ENCODE results near the gene FUNDC1.
A peak's percentile ranks its signal among the peaks of the same experiment; 100 is the strongest.
"Not testable (repeated sequence)": the region's sequence is repeated elsewhere in the genome, so short reads cannot be mapped to it uniquely, and the experiment has no call there.

FUNDC1 gene

GRCh38 chrX:44542567-44543325, at the start of gene FUNDC1:
TSS of gene FUNDC1 (minus strand) at chrX:44542859. CDS start at chrX:44542832, 27 bp downstream.
- DNase-seq: peak; percentile 66 to 92 (median 82)

GRCh38 chrX:44585866-44586265, 43.2 kb upstream of the FUNDC1 start:
- no peak for DNase-seq

DNA sequence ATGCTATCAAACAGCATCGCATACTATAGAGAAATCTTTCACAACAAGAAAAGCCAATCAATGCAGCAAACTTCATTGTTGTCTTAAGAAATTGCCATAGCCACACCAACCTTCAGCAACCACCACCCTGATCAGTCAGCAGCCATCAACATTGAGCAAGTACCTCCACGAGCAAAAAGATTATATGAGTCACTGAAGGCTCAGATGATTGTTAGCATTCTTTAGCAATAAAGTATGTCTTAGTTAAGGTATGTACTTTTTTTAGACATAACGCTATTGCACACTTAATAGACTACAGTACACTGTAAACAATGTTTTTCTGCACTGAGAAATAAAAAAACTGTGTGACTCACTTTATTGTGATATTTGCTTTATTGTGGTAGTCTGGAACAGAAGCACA, 37.8 kb upstream of the FUNDC1 start:
- no peak for DNase-seq

- no peak for DNase-seq
Observed at GRCh38 chrX:44572340-44572938, 29.8 kb upstream of the FUNDC1 start.

- DNase-seq: no peak
Observed at GRCh38 chrX:44570522-44570921, 27.9 kb upstream of the FUNDC1 start.

DNA sequence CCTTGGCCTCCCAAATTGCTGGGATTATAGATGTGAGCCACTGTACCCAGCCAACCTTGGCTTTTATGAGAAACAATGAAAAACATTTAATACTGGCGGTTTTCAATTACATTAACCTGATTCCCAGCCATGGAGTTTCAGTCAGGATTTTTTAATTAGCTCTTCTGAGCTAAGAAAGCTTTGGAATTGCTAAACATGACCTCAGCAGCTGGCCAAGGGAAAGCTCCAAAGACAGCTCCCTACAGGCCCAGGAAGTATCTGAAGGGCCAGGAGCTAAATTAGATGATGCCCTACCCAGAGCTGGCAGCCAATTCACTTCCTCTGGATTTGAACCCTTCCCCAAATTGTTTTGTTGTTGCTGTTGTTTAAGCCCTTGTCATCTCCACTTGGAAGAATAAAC, 26.5 kb upstream of the FUNDC1 start:
- no peak for DNase-seq

DNA sequence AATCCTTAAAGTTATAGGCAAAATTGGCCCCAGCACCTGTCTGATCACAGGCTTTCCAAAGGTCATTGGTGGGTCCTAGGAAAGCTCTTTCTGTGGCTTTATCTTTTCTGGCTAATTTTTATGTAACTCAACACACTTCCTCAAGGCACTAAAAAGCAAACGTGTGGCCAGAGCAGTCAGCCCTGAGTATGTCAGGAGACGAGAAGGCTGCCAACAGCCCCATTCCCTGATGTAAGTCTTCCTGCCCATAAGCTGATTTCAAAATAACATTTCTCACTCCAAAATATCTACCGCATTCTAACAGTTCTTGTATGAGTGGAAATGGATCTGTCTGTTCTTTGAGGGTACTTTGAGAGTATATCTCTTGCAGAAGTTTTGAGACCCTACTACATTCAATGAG, 25.5 kb upstream of the FUNDC1 start:
- DNase-seq: no peak

DNA sequence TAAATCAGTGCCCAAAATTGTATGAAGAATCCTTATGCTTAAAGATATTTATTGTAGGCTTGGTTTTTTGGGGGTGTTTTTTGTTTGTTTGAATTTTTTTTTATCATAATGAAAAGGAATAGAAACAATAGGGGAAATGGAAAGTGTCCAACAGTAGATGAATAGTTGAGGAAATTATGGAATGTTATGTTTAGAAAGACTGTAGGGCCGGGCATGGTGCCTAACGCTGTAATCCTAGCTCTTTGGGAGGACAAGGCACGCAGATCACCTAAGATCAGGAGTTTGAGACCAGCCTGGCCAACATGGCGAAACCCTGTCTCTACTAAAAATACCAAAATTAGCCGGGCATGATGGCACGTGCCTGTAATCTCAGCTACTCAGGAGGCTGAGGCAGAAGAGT, 19.2 kb upstream of the FUNDC1 start:
- not testable (repeated sequence) for DNase-seq

GRCh38 chrX:44550563-44550962, 7.9 kb upstream of the FUNDC1 start:
- DNase-seq: no peak

- DNase-seq: not testable (repeated sequence)
Observed at GRCh38 chrX:44545454-44545853, 2.8 kb upstream of the FUNDC1 start.

DNA sequence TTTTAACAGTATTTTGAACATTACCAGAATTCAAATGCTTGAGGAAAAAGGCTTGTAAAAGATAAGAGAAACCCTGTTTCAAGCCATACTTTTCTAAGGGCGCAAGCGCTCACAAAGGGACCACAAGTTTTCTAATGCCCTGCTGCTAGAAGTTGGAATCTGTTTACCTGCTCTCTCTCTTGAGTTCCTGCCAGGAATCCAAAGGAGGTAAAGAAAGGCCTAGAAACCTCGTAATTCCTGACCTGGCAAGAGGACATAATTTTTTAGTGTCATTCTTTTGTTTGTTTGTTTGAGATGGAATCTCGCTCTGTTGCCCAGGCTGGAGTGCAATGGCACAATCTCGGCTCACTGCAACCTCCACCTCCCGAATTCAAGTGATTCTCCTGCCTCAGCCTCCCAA, 1.4 kb upstream of the FUNDC1 start:
- no peak for DNase-seq

DNA sequence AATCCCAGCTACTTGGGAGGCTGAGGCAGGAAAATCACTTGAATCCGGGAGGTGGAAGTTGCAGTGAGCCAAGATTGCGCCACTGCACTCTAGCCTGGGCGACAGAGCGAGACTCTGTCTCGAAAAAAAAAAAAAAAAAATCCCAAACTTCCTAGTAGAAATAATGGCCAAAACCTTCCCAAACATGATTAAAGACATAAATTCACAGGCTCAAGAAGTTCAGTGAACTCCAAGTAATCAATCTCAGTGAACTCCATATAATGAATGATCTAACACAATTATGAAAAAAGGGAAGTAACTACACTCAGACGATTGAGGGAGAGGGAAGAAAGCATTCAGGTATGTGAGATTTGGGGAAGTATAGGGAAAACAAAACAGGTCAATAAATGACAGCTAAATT, 6.5 kb downstream of the FUNDC1 start:
- DNase-seq: no peak

DNA sequence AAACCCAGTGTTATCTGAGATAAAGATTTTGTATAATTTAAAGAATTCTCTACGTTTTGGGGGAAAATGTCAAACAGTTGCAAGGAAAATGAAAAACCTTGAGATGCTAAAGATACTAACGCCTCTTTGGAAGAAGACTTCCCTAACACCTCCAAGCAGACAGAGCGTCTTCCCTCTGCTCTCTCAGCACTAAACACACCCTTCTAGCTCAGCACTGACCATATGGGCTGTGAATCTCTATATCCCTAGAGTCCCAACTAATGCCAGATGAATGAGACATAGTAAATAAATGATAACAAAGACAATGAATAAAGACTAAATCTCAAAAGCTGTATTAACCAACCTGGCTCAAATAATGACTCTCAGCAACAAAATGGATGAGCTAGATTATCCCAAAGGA, 13.3 kb downstream of the FUNDC1 start:
- DNase-seq: no peak

DNA sequence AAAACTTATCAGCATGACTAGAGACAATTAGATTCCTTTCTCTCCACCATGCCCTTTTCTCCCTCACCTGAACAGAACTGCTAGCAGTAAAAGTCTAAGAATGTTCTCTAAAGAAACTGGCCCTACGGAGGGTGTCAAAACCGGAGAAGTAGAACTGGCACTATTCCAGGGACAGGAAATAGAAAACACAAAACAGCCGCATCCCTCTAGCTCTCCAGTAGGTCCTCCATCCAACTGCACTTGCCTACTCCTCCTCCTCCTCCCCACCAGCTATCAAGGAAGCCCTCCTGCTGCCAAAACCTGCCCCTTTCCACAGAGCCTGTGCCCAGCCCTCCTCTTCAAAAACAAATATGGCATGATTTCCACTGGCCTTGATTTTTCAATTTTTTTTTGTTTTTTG, 28.4 kb downstream of the FUNDC1 start:
- DNase-seq: no peak

DNA sequence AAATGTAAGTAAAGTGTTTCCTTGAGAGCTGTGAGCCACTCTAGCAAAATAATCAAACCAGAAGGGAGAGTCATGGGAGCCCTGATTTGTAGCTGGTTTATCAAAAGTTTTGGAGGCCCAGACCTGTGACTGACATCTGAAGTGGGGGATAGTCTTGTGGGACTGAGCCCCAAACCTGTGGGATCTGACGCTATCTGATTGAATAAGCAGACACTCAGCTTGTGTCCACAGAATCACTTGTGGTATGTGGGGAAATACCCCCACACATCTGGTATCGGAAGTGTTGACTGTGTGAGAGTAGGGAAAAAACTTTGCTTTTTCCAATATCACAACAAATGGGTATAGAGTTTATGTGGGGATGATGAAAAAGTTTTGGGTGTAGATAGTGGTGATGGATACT, 35.4 kb downstream of the FUNDC1 start:
- DNase-seq: no peak

DNA sequence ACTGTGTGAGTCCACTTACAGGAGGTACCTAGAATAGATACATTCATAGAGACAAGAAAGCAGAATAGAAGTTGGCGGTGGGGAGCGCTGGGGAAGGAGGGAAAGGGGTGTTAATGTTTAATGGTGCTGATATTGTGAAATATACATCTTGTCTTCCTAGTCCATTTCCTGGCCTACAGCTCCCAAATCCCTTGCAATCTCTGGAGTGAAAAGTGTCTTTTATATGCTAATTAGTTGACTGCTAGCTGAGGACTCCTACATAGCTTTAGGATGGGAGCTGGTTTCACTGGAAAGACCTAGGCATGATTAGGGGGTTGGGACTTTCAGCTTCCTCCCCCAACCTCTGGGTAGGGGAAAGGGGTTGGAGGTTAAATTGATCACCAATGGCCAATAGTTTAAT, 36.0 kb downstream of the FUNDC1 start:
- DNase-seq: no peak

DNA sequence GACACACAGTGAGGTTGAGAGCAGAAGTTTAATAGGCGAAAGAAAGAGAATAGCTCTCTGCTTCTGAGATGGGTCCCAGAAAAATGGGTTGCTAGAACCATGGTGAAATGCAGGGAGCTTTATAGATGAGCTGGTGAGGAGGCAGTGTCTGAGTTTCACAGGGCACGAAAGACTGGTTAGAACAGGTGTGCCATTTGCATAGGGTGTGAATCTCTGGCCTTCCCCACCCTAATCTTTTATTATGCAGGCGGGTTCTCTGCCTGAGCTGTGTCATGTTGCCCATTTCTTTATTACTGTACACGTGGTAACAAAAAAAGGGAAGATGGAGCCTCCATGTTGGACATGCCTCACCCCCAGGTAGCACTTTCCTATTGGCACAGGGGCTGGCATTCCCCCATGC, 39.1 kb downstream of the FUNDC1 start:
- no peak for DNase-seq

DNA sequence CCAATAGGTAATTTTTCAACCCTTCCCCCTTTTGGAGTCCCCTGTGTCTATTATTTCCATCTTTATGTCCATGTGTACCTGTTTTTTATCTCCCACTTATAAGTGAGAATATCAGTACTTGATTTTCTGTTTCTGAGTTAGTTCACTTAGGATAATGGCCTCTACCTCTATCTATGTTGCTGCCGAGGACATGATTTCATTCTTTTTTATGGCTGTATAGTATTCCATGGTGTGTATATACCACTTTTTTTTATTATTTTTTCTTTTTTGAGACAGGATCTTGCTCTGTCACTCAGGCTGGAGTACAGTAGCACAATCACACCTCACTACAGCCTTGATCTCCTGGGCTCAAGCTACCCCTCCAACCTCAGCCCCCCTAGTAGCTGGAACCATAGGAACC, 47.6 kb downstream of the FUNDC1 start:
- DNase-seq: no peak

DNA sequence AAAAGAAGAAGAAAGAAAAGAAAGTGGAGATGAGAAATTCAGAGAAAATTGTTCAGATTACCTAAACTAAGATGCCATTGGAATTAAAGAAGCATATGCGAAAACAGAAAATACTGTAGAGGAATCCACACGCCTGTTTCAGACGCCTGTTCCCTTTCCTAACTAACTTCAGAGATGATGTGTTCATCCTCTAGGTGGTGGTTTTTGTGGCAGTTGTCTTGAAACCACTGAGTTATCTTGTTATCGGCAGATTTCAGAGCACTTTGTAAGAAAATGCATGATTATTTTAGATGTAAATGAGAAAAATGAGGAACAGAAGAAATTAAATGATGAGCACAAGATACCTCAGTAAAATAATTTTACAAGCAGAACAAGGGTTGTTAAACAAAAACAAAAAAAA, 48.3 kb downstream of the FUNDC1 start:
- no peak for DNase-seq

- DNase-seq: no peak
Observed at GRCh38 chrX:44489515-44489914, 53.1 kb downstream of the FUNDC1 start.

- DNase-seq: no peak
Observed at GRCh38 chrX:44484607-44485146, 58.0 kb downstream of the FUNDC1 start.

- no peak for DNase-seq
Observed at GRCh38 chrX:44483965-44484606, 58.6 kb downstream of the FUNDC1 start.

DNA sequence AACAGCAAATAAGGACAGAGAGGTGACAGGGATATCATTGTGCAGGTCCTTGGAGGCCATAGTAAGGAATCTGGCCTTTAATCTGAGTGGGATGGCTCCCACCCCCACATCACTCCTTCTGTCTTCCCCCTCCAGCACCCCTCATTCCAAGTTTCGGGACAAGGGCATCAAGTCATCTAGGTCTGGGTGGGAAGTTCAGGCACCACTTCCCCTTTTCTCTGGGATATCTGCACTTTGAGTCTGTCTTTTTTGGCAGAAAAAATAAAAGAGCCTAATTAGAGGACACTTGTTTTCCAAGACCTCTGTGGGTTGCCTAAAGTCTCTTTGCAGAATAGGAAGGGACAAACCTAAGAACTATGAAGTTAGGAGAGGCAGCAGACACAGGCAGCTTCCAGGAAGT, 60.1 kb downstream of the FUNDC1 start:
- DNase-seq: no peak

- DNase-seq: no peak
Observed at GRCh38 chrX:44480591-44480990, 62.1 kb downstream of the FUNDC1 start.
